H1 (cell line): ENCODE data around the gene C1QTNF7. TPM values are rescaled to one million over a fixed set of nuclear protein-coding genes. Genes with fewer than 3 reads are reported as not detected.
A peak's percentile ranks its signal among the peaks of the same experiment; 100 is the strongest.

Experiments used
- CTCF ChIA-PET: fragments of 300-600 bp; sonication (Branson Sonifier 250); formaldehyde crosslinking; loops from one replicate; lab custom pipeline; 2021; ENCODE audit not compliant: partially characterized antibody; lab: Charles Lee
- POLR2A ChIA-PET: fragments of 300-600 bp; sonication (Branson Sonifier 250); formaldehyde crosslinking; loops from one replicate; lab custom pipeline; 2021; ENCODE audit warnings: inconsistent platforms; ENCODE audit not compliant: partially characterized antibody; lab: Charles Lee
- DNase-seq, 2 experiments: peaks; one replicate each; pipeline versions ENCODE4 v3.0.0 to v3.0.0-alpha.2; 2010 to 2022; ENCODE audit warnings: low spot score in 2 of 2, low read depth in 1 of 2, mixed read lengths in 1 of 2
- FAIRE-seq: peaks from 2 replicates; lab custom pipeline; 2011; peaks lifted over from hg19 to GRCh38; lab: Jason Lieb, UNC
- H2AFZ ChIP-seq: 2 replicates; pipeline ENCODE4 v1.8.1; 2012; ENCODE audit warnings: low read length, inconsistent platforms
- H2AK5ac ChIP-seq: 2 replicates; pipeline ENCODE4 v1.6.1; 2013; ENCODE audit warnings: low read depth, low read length
- H2BK120ac ChIP-seq: replicated peaks from 2 replicates; pipeline ENCODE3; 2013; ENCODE audit warnings: low read depth, low read length, inconsistent platforms
- H2BK12ac ChIP-seq: 2 replicates; pipeline ENCODE4 v1.6.1; 2013; ENCODE audit warnings: low read depth, low read length
- H2BK15ac ChIP-seq: 2 replicates; pipeline ENCODE4 v1.6.1; 2013; ENCODE audit warnings: low read length
- H2BK20ac ChIP-seq: 2 replicates; pipeline ENCODE4 v1.6.1; 2013; ENCODE audit warnings: low read length
- H2BK5ac ChIP-seq: 2 replicates; pipeline ENCODE4 v1.6.1; 2013; ENCODE audit warnings: low read depth, low read length
- H3K14ac ChIP-seq: 2 replicates; pipeline ENCODE4 v1.6.1; 2013; ENCODE audit warnings: inconsistent platforms; ENCODE audit not compliant: insufficient read length
- H3K18ac ChIP-seq: 2 replicates; pipeline ENCODE4 v1.6.1; 2013; ENCODE audit warnings: low read length; ENCODE audit errors: extremely low read depth
- H3K23ac ChIP-seq: 2 replicates; pipeline ENCODE4 v1.6.1; 2013; ENCODE audit warnings: inconsistent platforms; ENCODE audit not compliant: insufficient read length
- H3K23me2 ChIP-seq: 2 replicates; pipeline ENCODE4 v1.6.1; 2013; ENCODE audit warnings: low read depth, low read length
- H3K27ac ChIP-seq: 2 replicates; pipeline ENCODE4 v1.6.1; 2011; ENCODE audit warnings: low read depth, low read length, inconsistent platforms
- H3K27me3 ChIP-seq, 4 experiments: replicated peaks in 1 of 4; 1 replicate in 1 of 4; 2 replicates in 3 of 4; pipeline versions ENCODE4 v1.6.1 to v1.8.1; 2011 to 2013; ENCODE audit warnings: low read length in 3 of 4, mild to moderate bottlenecking in 3 of 4, inconsistent platforms in 2 of 4, mixed read lengths in 2 of 4, moderate library complexity in 1 of 4; ENCODE audit not compliant: control insufficient read depth in 3 of 4, insufficient read depth in 3 of 4; ENCODE audit errors: extremely low read depth in 1 of 4
- H3K36me3 ChIP-seq, 4 experiments: 2 replicates each; pipeline versions ENCODE4 v1.6.1 to v1.8.1; 2011 to 2013; ENCODE audit warnings: mild to moderate bottlenecking in 4 of 4, low read length in 3 of 4, moderate library complexity in 2 of 4, control low read depth in 1 of 4, inconsistent platforms in 1 of 4; ENCODE audit not compliant: insufficient read depth in 4 of 4, control insufficient read depth in 2 of 4
- H3K4ac ChIP-seq: replicated peaks from 2 replicates; pipeline ENCODE3; 2013; ENCODE audit warnings: low read length, low read depth, mixed read lengths, inconsistent platforms; ENCODE audit not compliant: insufficient read length
- H3K4me1 ChIP-seq, 4 experiments: replicated peaks in 1 of 4; 1 replicate in 1 of 4; 2 replicates in 3 of 4; pipeline versions ENCODE4 v1.6.1 to v1.8.1; 2011 to 2013; ENCODE audit warnings: low read length in 3 of 4, inconsistent platforms in 2 of 4, mixed read lengths in 1 of 4; ENCODE audit not compliant: insufficient read depth in 4 of 4, control insufficient read depth in 3 of 4
- H3K4me2 ChIP-seq, 2 experiments: 2 replicates each; pipeline versions ENCODE4 v1.6.1 to v1.8.1; 2011 to 2013; ENCODE audit warnings: low read depth in 2 of 2, low read length in 2 of 2, control low read depth in 1 of 2, inconsistent platforms in 1 of 2, mild to moderate bottlenecking in 1 of 2; ENCODE audit not compliant: insufficient read depth in 1 of 2
- H3K4me3 ChIP-seq, 4 experiments: fragments of 200-600, 300-600 bp in 1 of 4; sonication (generic), shearing (Covaris generic), sonication (Bioruptor Twin) in 1 of 4; 2 replicates each; pipeline versions ENCODE4 v1.5.1 to v1.8.1; 2011 to 2016; ENCODE audit warnings: low read length in 4 of 4, low read depth in 3 of 4, control low read depth in 2 of 4, inconsistent platforms in 2 of 4, mild to moderate bottlenecking in 2 of 4, mixed read lengths in 1 of 4, moderate library complexity in 1 of 4; ENCODE audit not compliant: insufficient read depth in 2 of 4; ENCODE audit errors: extremely low read depth in 1 of 4
- H3K56ac ChIP-seq: replicated peaks from 2 replicates; pipeline ENCODE3; 2013; ENCODE audit warnings: low read depth, mild to moderate bottlenecking, mixed read lengths, low read length, inconsistent platforms; ENCODE audit not compliant: insufficient read length
- H3K79me1 ChIP-seq: 2 replicates; pipeline ENCODE4 v1.6.1; 2013; ENCODE audit warnings: low read depth, low read length, control low read depth
- H3K79me2 ChIP-seq, 2 experiments: 2 replicates each; pipeline versions ENCODE4 v1.6.1 to v1.8.1; 2012 to 2013; ENCODE audit warnings: low read length in 2 of 2, mild to moderate bottlenecking in 2 of 2, inconsistent platforms in 1 of 2; ENCODE audit not compliant: insufficient read depth in 2 of 2, control insufficient read depth in 1 of 2
- H3K9ac ChIP-seq, 4 experiments: replicated peaks in 1 of 4; 1 replicate in 1 of 4; 2 replicates in 3 of 4; pipeline versions ENCODE4 v1.6.1 to v1.8.1; 2011 to 2013; ENCODE audit warnings: low read depth in 3 of 4, low read length in 3 of 4, control low read depth in 2 of 4, mild to moderate bottlenecking in 2 of 4, moderate library complexity in 2 of 4, inconsistent platforms in 1 of 4; ENCODE audit errors: extremely low read depth in 1 of 4
- H3K9me3 ChIP-seq, 2 experiments: 2 replicates each; pipeline versions ENCODE4 v1.6.1 to v1.8.1; 2012 to 2013; ENCODE audit warnings: mild to moderate bottlenecking in 2 of 2, moderate library complexity in 2 of 2, control low read depth in 1 of 2, inconsistent platforms in 1 of 2, low read depth in 1 of 2, low read length in 1 of 2, mixed read lengths in 1 of 2; ENCODE audit not compliant: insufficient read depth in 2 of 2
- H4K20me1 ChIP-seq, 2 experiments: replicated peaks in 1 of 2; 2 replicates each; pipeline versions ENCODE3 to v1.8.1; 2011 to 2013; ENCODE audit warnings: inconsistent platforms in 2 of 2, low read length in 2 of 2, mild to moderate bottlenecking in 1 of 2; ENCODE audit not compliant: insufficient read depth in 2 of 2, control insufficient read depth in 1 of 2
- H4K5ac ChIP-seq: 2 replicates; pipeline ENCODE4 v1.6.1; 2013; ENCODE audit warnings: low read length, low read depth, mixed read lengths, inconsistent platforms; ENCODE audit not compliant: insufficient read length
- H4K8ac ChIP-seq: 2 replicates; pipeline ENCODE4 v1.8.0; 2013; ENCODE audit warnings: mild to moderate bottlenecking, moderate library complexity, low read length, inconsistent platforms; ENCODE audit not compliant: insufficient read depth; ENCODE audit errors: extremely low read depth
- H4K91ac ChIP-seq: replicated peaks from 2 replicates; pipeline ENCODE3; 2013; ENCODE audit warnings: low read length, mixed read lengths, inconsistent platforms; ENCODE audit not compliant: insufficient read length
- ASH2L ChIP-seq: fragments of 200-600, 300-600 bp; sonication (generic); IDR thresholded peaks from one replicate; pipeline ENCODE4 v1.7.1; 2017; ENCODE audit warnings: low read length
- FOSL1 ChIP-seq: IDR thresholded peaks from 2 replicates; pipeline ENCODE4 v1.6.1; 2011; ENCODE audit warnings: mild to moderate bottlenecking, low read depth, low read length, moderate library complexity; ENCODE audit not compliant: insufficient read depth
- SP4 ChIP-seq: IDR thresholded peaks from 2 replicates; pipeline ENCODE4 v1.6.1; 2012; ENCODE audit warnings: low read length, inconsistent platforms
- WGBS, 2 experiments: shearing (Covaris generic) in 1 of 2; methylation state at CpG; one replicate each; pipeline versions ENCODE4 v1.1.6 to v1.1.7; 2013 to 2015; ENCODE audit warnings: low lambda C conversion rate in 2 of 2, mixed read lengths in 2 of 2, inconsistent platforms in 1 of 2, low coverage in 1 of 2, missing lambda C conversion rate in 1 of 2; ENCODE audit not compliant: insufficient replicate concordance in 2 of 2, insufficient coverage in 1 of 2, insufficient read length in 1 of 2; ENCODE audit errors: extremely low coverage in 1 of 2, missing lambda C conversion rate in 1 of 2; 5-methylcytosine and 5-hydroxymethylcytosine counted together
- polyA plus RNA-seq, 7 experiments: library from polyadenylated mRNA; depleted of rRNA in 3 of 7; stranded (reverse) in 5 of 7; unstranded in 2 of 7; fragments of >200 nt in 5 of 7; fragments of 200-250 nt in 2 of 7; gene quantifications; 1 replicate in 5 of 7; 2 replicates in 1 of 7; 4 replicates in 1 of 7; pipeline versions ENCODE4 v1.2.1 to v1.2.3, GENCODE V29; 2011 to 2013; ENCODE audit warnings: missing spikeins in 2 of 7, mixed read lengths in 2 of 7
- total RNA-seq: library from RNA; stranded (reverse); fragmentation: NEBNext Ultra II Directional; extraction: Animal tissue kit (Norgen Biotek cat#: 25700); gene quantifications from 2 replicates; pipeline ENCODE4 v1.2.1, GENCODE V29; 2021

Gene C1QTNF7
- total and polyA plus RNA-seq, 2 of the 8 experiments (the other 6 are each of a cell fraction or from before 2014, with no cell fraction given), result not detected

DNA sequence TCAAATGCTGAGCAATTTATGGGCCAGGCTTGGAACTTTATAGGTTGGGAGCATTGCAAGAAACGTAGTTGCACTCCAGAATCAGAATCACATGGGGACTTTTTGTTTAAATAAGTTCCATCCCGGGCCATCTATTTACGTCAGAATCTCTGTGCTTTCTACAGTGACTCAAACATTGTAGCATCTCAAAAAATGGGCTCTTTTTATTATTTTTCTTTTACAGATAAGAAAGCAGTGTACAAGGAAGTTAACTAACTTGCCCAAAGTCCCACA is 52.0 kb downstream of the C1QTNF7 start:
- Histone ChIP-seq H3K56ac (no peak overlapping the region), H2BK15ac (peak overlapping the region; percentile 13; the same call in 1 of the 2 replicates), H3K4me2 (peak overlapping the region; percentile 60 to 83), H2AK5ac (no peak overlapping the region; the same call in 1 of the 2 replicates), H3K23ac (no peak overlapping the region), H2BK120ac (no peak overlapping the region), H2BK12ac (peak overlapping the region; percentile 77), H3K4me1 (peaks cover 3 to 6% (median 5%) of the 10 kb centered on the region in 4 experiments; a peak in 5 of 7 replicates), H3K4ac (peak overlapping the region; percentile 24), H4K8ac (peak overlapping the region; percentile 90; the same call in 1 of the 2 replicates), H3K27me3 (no peaks in the 10 kb centered on the region), H2BK20ac (no peak overlapping the region), H3K14ac (no peak overlapping the region), H4K91ac (peak overlapping the region; percentile 81), H3K36me3 (no peaks in the 10 kb centered on the region), H3K9me3 (no peaks in the 10 kb centered on the region), H4K5ac (peak overlapping the region; percentile 89), H3K27ac (peak overlapping the region; percentile 86; the same call in 1 of the 2 replicates), H3K9ac (peak overlapping the region in 2 of 4 experiments; percentile 74 to 92; a peak in 5 of 7 replicates), H3K79me1 (no peaks in the 10 kb centered on the region), H3K79me2 (no peaks in the 10 kb centered on the region), H2AFZ (no peak overlapping the region), H3K4me3 (peak overlapping the region; percentile 40 to 69 (median 66); a peak in 7 of 8 replicates), H3K18ac (peak overlapping the region; percentile 88; the same call in 1 of the 2 replicates), H3K23me2 (peaks cover 2% of the 10 kb centered on the region), H2BK5ac (peak overlapping the region; percentile 97), H4K20me1 (no peaks in the 10 kb centered on the region)
- no peak for TF ChIP-seq SP4
- TF ChIP-seq FOSL1, result no peak
- no peak for TF ChIP-seq ASH2L
- 72% methylated on average over 3 of the region's 3 CpGs; no CpG with 5 or more reads in 1 of the 2 experiments for WGBS, 2 experiments
- ChIA-PET POLR2A (interaction anchor here (0.9 to 3.8 kb wide), 8 partner anchors 10 to 403 kb away, joined by 3 to 52 read pairs (median 4); partner anchors contain the start of genes CC2D2A and FBXL5), CTCF (interaction anchor here (0.5 to 1.8 kb wide), 36 partner anchors 9 to 474 kb away, joined by 3 to 15 read pairs (median 4); partner anchors contain the start of genes CC2D2A and CD38)
- no peak for FAIRE-seq
- no peak for DNase-seq
